Lung (tissue), 12 donors: ENCODE measurements around the gene FBXO34. TPM values are rescaled to one million over a fixed set of nuclear protein-coding genes. Genes with fewer than 3 reads are reported as not detected.

Experiments
- ATAC-seq: fragments of 200-7000 bp; cut with Tn5 transposase; one replicate; pipeline ENCODE4 v1.9.1; 2020; ENCODE audit warnings: moderate number of reproducible peaks; ENCODE audit not compliant: insufficient read depth, low FRiP score
- DNase-seq, 3 donors: peaks; one replicate each; pipeline ENCODE4 v3.0.0-alpha.2; 2013 to 2017
- H3K27ac ChIP-seq, 2 donors: one replicate each; pipeline ENCODE4 v1.5.1; 2013; ENCODE audit warnings: mild to moderate bottlenecking in 2 of 2, moderate library complexity in 2 of 2, control low read depth in 1 of 2, inconsistent platforms in 1 of 2, low read depth in 1 of 2, low read length in 1 of 2
- H3K27me3 ChIP-seq, 3 donors: one replicate each; pipeline ENCODE4 v1.5.1; 2013; ENCODE audit warnings: low read length in 2 of 3; ENCODE audit not compliant: control insufficient read depth in 3 of 3, insufficient read depth in 3 of 3
- H3K36me3 ChIP-seq, 4 donors: one replicate each; pipeline ENCODE4 v1.5.1; 2013; ENCODE audit warnings: low read length in 4 of 4, mild to moderate bottlenecking in 1 of 4, moderate library complexity in 1 of 4; ENCODE audit not compliant: control insufficient read depth in 4 of 4, insufficient read depth in 4 of 4
- H3K4me1 ChIP-seq, 5 donors: one replicate each; pipeline ENCODE4 v1.5.1; 2013; ENCODE audit warnings: low read length in 5 of 5, mild to moderate bottlenecking in 2 of 5, moderate library complexity in 1 of 5; ENCODE audit not compliant: control insufficient read depth in 5 of 5, insufficient read depth in 5 of 5
- H3K4me3 ChIP-seq: one replicate; pipeline ENCODE4 v1.5.1; 2013; ENCODE audit warnings: mild to moderate bottlenecking, control low read depth, moderate library complexity
- H3K9ac ChIP-seq, 2 donors: one replicate each; pipeline ENCODE4 v1.5.1; 2013; ENCODE audit warnings: low read length in 2 of 2, control low read depth in 1 of 2; ENCODE audit not compliant: insufficient read depth in 1 of 2
- H3K9me3 ChIP-seq, 4 donors: one replicate each; pipeline ENCODE4 v1.5.1; 2013; ENCODE audit warnings: low read length in 3 of 4, mild to moderate bottlenecking in 1 of 4, moderate library complexity in 1 of 4; ENCODE audit not compliant: control insufficient read depth in 4 of 4, insufficient read depth in 3 of 4
- CTCF ChIP-seq: IDR thresholded peaks from 2 replicates; pipeline ENCODE4 v1.5.1; 2012; ENCODE audit warnings: mild to moderate bottlenecking; ENCODE audit errors: control extremely low read depth, extremely low read depth
- WGBS, 2 donors: extraction: QIAGEN DNeasy Blood & Tissue Kit; methylation state at CpG; one replicate each; pipeline ENCODE4 v1.1.7; 2013; 5-methylcytosine and 5-hydroxymethylcytosine counted together
- polyA plus RNA-seq, 2 donors: library from polyadenylated mRNA; stranded (reverse); fragments of 200-250 nt; gene quantifications; one replicate each; pipeline ENCODE4 v1.2.1, GENCODE V29; 2013
- total RNA-seq, 2 donors: library from RNA; depleted of rRNA in 1 of 2; stranded (reverse); fragments of >200 nt in 1 of 2; gene quantifications; one replicate each; pipeline ENCODE4 v1.2.1, GENCODE V29; 2014 to 2021
- donor health status: control.
- donor health status: control.
- donor health status: Bipolar disorder and iron deficiency.
- donor health status: healthy.
- donor health status: DM: yes; HTN: yes; CAD: no.

The FBXO34 gene
- total and polyA plus RNA-seq, 4 donors, result 14.0 to 59.4 (median 22.2) TPM

- Histone ChIP-seq H3K36me3 (no peaks in the 10 kb centered on the region), H3K9me3 (no peaks in the 10 kb centered on the region), H3K27ac (no peak overlapping the region), H3K4me1 (peaks cover 6 to 21% (median 17%) of the 10 kb centered on the region in 5 donors), H3K9ac (no peak overlapping the region), H3K4me3 (no peak overlapping the region), H3K27me3 (no peaks in the 10 kb centered on the region)
- DNase-seq (no peak), ATAC-seq (no peak)
- no peak for TF ChIP-seq CTCF
- WGBS, 2 donors, result 38 to 40% methylated on average over 3 of the region's 3 CpGs
Observed at GRCh38 chr14:55274146-55274545, 2.9 kb downstream of the FBXO34 start.

DNA sequence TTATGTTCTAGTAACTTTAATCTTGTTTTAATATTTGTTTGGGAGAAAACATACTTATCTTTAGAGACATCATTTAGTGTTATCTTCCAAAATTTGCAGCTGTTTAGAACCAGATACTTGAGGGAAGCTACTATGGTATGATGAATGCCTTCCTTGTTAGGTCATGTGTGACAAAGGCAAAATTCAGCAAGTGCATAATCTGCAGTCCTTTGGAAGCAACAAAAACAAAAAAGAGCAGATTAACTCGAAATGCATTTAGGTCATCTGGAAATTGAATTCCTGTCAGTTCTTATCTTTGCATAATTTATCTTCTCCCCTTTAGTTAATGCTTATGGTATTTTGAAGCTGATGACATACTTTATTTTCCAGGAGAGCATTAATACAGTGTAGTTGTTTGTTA, 3.5 kb downstream of the FBXO34 start:
- H3K9ac ChIP-seq, result no peak overlapping the region
- H3K36me3 ChIP-seq, result peaks cover 0 to 2% (median 0%) of the 10 kb centered on the region in 4 donors
- DNase-seq (no peak), ATAC-seq (no peak)
- no peaks in the 10 kb centered on the region for H3K9me3 ChIP-seq
- no peak overlapping the region for H3K27ac ChIP-seq
- 50 to 55% methylated on average over 1 of the region's 1 CpG for WGBS, 2 donors
- H3K4me1 ChIP-seq, result peaks cover 5 to 21% (median 17%) of the 10 kb centered on the region in 5 donors
- no peak for TF ChIP-seq CTCF
- no peaks in the 10 kb centered on the region for H3K27me3 ChIP-seq
- H3K4me3 ChIP-seq, result no peak overlapping the region

DNA sequence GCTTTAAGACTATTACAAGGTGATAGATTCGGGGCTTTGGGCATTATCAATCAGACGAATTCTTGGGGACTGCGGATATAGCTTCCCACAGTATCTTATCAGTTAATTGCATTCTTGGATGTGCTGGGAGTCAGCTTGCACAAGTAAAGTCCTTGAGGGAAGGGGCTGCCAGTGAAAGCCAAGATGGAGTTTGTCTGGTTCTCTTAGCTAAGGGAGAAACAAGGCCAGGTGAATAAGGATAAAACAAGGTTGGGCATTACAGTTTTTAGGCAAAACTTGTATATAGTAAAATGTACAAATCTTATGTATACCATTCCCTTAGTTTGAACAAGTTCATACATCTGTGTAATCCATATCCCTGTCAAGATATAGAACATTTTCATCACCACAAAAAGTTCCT, 5.5 kb downstream of the FBXO34 start:
- peaks cover 5 to 26% (median 17%) of the 10 kb centered on the region in 5 donors for H3K4me1 ChIP-seq

More for the DNA sequence above, 5.5 kb downstream of the FBXO34 start:
- TF ChIP-seq CTCF, result no peak
- WGBS, 2 donors, result 85 to 87% methylated on average over 3 of the region's 3 CpGs
- Histone ChIP-seq H3K27me3 (no peaks in the 10 kb centered on the region), H3K4me3 (no peak overlapping the region), H3K27ac (no peak overlapping the region), H3K9ac (no peak overlapping the region), H3K9me3 (no peaks in the 10 kb centered on the region), H3K36me3 (peaks cover 0 to 3% (median 0%) of the 10 kb centered on the region in 4 donors)
- DNase-seq (no peak), ATAC-seq (no peak)
